LoVo (cell line): Measurements from ENCODE around the gene CSNK1G2.

Source experiments
- DNase-seq: peaks from one replicate; pipeline ENCODE4 v3.0.0-alpha.2; 2016; ENCODE audit warnings: low spot score

CSNK1G2 gene

DNA sequence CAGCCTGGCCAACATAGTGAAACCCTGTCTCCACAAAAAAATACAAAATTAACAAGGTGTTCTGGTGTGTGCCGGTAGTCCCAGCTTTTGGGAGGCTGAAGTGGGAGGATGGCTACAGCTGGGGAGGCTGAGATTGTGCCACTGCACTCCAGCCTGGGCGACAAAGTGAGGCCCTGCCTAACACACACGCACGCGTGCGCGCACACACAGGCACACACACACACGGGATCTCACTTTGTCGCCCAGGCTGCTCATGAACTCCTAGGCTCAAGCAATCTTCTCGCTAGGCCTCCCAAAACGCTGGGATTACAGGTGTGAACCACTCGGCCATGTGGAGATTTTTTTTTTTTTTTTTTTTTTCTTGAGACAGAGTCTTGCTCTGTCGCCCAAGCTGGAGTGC, 77.8 kb downstream of the CSNK1G2 start:
- DNase-seq, result no peak

DNA sequence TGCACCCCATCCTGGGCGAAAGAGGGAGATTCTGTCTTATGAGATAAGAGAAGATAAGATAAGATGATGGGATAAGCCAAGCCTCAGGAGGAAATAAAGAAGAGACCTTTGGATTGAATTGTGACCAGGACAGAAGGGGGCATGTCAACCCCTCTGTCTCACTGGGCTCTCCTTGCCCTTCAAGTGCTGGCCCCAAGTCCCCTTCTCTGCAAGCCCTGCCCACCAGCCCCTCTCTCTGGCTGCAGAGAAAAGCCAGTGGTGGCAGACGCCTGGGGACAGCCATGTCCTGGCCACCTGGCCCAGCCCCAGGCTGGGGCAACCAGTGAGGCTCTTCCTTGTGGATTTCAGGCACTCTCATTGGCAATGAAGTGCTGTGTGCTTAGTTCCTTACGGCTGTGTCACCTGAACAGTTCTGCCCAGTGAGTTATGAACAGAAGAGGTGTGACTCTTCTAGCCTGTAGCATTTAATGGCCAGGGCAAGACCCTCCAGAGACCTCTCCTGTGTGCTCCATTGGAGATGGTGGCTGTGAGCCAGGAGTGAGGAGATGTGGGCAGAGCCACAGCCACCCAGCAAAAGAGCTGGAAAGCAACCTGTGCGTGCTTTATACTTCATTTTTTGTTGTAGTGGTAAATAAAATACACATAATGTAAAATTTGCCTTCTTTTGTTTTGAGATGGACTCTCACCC, 80.6 kb downstream of the CSNK1G2 start:
- DNase-seq, result no peak

DNA sequence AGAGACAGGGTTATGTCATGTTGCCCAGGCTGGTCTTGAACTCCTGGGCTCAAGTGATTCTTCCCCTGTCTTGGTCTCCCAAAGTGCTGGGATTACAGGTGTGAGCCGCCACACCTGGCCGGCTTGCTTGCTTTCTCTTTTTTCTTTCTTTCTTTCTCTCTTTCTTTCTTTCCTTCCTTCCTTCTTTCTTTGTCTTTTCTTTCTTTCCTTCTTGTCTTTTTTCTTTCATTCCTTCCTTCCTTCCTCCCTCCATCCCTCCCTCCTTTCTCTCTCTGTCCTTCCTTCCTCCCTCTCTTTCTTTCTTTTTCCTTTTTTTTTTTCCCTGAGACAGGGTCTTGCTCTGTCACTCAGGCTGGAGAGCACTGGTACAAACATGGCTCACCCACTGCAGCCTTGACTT, 81.3 kb downstream of the CSNK1G2 start:
- DNase-seq, result no peak

DNA sequence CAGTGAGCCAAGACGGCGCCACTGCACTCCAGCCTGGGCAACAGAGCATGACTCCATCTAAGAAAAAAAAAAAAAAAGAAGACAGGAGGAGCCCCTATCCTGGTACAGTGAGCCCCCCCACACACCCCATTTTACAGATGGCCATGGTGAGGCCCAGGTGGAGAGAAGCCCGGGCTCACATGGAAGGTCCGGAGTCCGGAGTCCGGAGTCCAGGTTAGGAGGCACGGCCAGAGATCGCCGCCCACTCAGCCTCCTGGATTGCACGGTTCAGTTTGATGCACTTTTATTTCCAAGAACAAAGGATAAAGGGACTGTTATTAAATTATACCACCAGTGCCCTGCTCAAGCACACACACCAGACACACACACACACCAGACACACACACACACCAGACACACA, 85.8 kb downstream of the CSNK1G2 start:
- no peak for DNase-seq

DNA sequence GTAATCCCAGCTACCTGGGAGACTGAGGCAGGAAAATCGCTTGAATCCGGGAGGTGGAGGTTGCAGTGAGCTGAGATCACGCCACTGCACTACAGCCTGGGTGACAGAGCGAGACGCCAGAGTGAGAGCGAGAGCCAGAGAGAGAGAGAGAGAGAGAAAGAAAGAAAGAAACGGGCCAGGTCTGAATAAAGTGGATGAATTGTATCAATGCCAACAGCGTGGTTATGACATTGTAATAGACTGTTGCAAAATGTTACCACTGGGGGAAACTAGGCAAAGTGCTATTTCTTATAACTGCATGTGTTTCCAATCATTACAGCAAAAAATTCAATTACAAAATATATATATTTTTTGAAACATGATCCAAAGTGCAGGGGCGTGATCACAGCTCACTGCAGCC, 86.4 kb downstream of the CSNK1G2 start:
- no peak for DNase-seq
